NCI-H2196 (cell line): Measurements from ENCODE around the gene TUNAR.

Experiments
- DNase-seq: peaks from one replicate; lab custom pipeline; 2025; ENCODE audit not compliant: unreplicated experiment; lab: John Stamatoyannopoulos, UW

Gene TUNAR

GRCh38 chr14:95871531-95871930, 5.1 kb upstream of the TUNAR start:
- peak; percentile 74 for DNase-seq

GRCh38 chr14:95872777-95873176, 3.9 kb upstream of the TUNAR start:
- DNase-seq, result no peak

- no peak for DNase-seq
Observed at GRCh38 chr14:95875831-95876760, 536 bp upstream of the TUNAR start.

GRCh38 chr14:95877633-95878032, 1.0 kb downstream of the TUNAR start:
- DNase-seq, result no peak

- DNase-seq, result no peak
Observed at GRCh38 chr14:95884377-95884776, 7.7 kb downstream of the TUNAR start.

GRCh38 chr14:95885278-95885677, 8.6 kb downstream of the TUNAR start:
- no peak for DNase-seq

DNA sequence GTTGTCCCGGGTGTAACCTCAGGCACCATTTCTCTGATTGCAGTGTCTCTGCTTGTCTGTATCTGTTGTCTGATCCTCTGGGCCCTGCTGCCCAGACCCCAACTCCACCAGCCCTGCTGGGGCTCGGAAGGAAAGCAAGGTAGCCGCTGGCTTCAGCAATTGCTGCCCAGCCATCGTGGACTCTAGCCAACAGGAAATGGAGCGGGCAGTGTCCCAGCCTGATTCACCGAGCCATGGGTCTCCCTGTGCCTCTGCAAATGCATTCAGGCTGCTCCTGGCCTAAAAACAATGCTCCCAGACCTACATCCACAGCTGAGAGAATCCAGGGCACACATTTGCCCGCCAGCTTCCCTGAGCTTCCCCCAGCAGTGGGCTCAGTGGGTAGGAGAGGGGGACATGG, 9.2 kb downstream of the TUNAR start:
- peak; percentile 2 for DNase-seq

DNA sequence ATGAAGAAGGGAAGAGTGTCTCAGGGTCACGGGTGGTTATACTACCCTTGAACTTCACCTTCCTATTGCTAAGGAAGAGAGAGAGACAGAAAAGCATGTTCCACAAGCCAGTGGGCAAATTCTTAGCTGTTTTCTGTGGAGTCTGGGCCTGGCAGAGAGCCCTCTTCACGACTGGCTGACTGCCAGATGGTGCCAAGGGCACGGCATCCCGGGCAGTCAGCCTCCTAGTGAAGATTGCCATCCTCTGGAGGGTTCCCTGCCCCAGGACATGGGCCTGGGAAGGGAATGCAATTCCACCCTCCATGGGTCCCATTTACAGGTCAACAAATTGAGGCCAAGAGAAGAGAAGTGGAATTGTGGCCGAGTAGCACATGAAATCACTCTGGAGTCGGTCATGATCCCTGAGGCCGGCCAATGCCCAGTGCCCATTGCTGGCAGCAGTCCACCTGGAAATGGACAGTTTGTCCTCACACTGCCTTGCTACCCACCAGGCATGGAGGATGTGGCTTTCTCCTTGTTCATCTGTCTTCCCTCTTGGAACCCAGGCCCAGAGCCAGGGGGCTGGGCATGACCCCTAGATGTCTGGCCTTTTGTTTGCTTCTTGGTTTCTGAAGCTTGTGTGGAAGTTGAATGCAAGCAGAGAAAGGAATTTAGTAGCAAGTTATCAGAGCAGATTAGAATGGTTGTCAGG, 9.9 kb downstream of the TUNAR start:
- peak; percentile 10 for DNase-seq

DNA sequence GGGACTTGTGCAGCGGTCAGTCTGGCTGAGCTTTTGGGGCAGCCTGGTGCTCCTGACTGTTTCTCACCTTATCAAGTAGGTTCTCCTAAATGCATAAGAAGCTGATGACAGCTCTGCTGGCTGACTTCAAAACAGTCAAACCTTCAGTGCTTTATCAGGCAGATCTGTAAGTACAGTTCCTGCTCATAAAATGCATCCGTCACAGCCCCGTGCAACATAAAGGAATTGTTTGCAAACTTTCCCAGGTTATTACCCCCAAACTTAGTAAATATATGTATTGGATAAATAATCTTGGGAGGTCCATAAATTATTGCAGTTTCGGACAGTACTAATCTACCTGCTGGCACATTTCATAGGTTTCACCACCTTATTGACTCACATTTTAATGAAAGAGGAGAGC, 10.7 kb downstream of the TUNAR start:
- no peak for DNase-seq

GRCh38 chr14:95889236-95889979, 12.8 kb downstream of the TUNAR start:
- peak; percentile 32 for DNase-seq

GRCh38 chr14:95891742-95892141, 15.1 kb downstream of the TUNAR start:
- no peak for DNase-seq

GRCh38 chr14:95892142-95892541, 15.5 kb downstream of the TUNAR start:
- no peak for DNase-seq

- no peak for DNase-seq
Observed at GRCh38 chr14:95895720-95896119, 19.1 kb downstream of the TUNAR start.

DNA sequence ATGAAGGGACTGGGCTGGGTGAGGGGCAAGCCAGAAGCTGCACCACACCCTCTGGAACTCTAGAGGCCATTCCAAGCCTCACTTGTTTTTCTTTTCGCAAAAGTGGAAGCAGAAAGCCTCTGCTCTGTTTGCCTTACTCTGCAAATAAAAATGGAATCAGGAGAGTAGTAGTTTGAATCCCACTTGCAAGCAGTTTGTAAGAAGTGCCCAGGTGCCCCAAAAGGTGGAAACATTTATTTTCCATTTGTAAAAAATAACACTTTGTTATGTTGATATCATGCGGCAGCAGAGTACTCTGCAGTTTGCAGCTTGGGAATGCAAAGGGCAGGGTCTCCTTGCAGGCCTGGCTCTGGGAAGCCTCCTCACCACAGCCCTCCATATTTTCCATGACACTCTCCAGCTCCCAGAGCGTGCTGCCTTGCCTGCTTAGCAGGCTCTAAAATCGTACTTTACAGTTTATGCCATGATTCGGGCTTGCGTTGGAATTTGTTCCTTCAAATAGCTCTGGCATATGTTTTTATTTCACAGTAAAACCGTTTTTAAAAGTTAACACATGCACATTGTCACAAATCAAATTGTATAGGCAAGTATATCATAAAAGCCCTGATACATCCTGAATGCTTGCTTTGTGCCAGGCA, 20.0 kb downstream of the TUNAR start:
- no peak for DNase-seq

DNA sequence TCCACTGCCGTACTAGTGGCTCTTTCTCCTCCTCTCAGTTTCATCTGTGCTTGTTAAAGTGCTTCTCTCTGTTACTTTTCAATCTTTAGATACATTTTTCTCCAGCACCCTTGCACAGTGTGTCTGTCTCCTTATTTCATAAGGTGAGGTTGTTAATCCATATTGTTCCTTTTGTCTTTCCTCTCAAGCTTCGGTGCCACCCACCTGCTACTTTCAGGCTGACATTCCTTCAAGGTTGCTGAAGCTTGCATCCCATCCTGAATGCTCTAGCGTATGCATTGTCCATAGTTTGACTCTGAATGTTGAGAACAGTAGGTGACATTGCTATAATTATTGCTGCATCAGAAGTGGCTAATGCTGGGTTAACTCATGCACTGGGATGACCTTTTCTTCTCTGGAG, 20.6 kb downstream of the TUNAR start:
- no peak for DNase-seq

DNA sequence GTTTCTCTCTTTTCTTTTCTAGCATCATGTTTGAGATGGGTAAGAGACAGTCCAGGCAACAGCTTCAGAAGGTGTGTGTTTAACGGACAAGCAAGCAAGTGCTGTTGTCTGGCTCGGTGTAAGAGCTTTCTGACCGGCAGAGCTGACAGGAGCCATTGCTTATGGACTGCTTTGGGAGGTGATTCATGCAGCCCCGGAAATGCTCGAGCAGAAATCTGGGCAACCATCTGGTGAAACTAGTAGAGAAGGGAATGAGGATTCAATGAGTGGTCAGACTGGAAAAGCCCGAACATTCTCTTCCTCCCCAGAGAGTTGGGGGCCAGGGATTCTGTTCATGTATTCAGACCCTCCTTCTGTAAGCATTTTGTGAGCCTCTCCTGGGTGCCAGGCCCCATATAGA, 24.4 kb downstream of the TUNAR start:
- no peak for DNase-seq

DNA sequence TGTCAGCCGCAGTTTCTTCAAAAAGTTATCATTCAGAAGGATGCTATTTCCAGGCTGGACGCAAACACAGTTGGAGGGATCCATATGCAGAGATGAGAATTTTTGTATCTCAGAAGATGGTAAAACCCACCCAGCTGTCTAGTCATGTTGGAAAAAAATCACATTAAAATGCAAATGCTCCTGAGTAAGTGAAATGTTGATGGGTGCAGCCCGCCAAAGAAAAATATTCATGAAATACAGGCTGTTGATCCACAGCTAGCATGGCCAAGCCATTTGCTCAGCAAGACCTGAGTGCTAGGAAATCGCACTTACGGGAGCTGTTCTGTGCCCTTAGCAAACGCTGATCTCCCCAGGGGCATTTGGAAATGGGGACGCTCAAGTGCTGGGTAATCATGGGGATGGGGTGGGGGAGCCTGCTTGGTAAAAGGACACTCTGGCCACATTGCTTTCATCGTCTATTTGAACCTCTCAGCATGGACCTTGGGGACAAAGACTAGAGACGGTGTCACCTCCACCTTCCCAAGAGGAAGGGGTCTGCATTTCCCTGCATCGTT, 25.7 kb downstream of the TUNAR start:
- no peak for DNase-seq

GRCh38 chr14:95903165-95903564, 26.5 kb downstream of the TUNAR start:
- DNase-seq, result no peak

DNA sequence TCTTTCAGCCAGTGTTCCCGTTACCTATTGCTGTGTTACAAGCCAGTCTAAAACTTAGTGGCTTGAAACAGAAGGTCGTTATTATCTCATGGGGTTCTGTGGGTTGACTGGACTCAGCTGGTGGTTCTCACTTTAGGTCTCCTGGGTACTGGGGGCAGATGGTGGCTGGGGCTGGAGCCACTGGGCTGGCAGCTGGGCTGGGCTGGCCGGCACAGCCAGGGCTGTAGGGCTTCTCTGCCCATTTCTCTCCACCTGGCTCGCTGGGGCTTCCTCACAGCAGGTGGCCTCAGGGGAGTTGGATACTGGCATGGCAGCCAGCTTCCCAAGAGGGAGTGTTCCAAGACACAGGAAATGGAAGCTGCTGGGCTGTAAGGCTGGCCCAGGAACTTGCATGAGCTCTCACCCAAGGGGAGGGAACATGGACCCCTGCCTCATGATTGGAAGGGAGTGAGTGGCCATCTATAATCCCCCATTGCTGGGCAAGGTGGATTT, 27.0 kb downstream of the TUNAR start:
- DNase-seq, result no peak

DNA sequence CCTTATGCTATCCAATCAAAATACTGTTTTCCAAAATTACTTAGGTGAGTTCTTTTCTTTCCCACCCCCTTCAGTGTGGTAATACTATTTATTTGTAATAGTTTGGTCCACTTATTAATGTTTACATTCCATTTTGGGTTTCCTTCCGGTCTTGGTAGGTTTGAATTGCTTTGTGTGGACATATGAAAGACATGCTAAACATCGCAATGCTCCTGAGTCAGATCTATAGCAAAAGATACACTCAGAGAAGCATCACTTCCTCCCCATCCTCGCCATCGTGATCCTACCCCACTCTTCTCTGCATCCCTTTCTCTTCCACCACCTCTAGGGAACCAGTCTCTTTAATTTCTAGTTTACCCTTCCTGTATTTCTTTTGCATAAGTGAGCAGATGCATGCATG, 30.0 kb downstream of the TUNAR start:
- DNase-seq, result no peak

DNA sequence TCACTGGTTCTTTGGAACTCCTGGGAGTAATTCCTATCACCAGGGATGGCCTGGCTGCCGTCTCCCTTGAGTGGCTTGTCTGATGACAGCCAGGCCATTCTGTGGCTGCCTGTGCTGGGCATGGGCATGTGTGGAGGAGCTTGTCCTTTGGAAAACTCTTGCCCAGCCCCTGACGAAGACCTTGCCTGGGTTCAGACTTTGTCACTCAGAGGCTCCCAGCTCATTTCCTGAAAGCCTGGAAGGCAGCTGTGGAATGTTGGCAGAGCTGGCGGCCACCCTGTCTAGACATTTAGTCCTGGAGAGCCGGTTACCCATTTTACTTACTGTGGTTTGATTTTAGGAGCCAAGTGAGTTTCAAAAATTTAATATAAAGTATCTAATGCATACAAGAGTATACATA, 34.0 kb downstream of the TUNAR start:
- no peak for DNase-seq
